HuH-7.5 (cell line): ENCODE data around the gene ARHGAP29.

Source experiments
- DNase-seq: peaks from one replicate; pipeline ENCODE4 v3.0.0; 2011; ENCODE audit warnings: low spot score

The ARHGAP29 gene

GRCh38 chr1:94259635-94260289, 22.4 kb upstream of the ARHGAP29 start:
- DNase-seq, result no peak

- peak; percentile 42 for DNase-seq
These were observed 21.5 kb upstream of the ARHGAP29 start for GRCh38 chr1:94258873-94259331.

- no peak for DNase-seq
These were observed 20.1 kb upstream of the ARHGAP29 start for GRCh38 chr1:94257444-94257843.

- DNase-seq, result no peak
These were observed 18.1 kb upstream of the ARHGAP29 start for GRCh38 chr1:94255476-94255875.

GRCh38 chr1:94254073-94254810, 16.9 kb upstream of the ARHGAP29 start:
- DNase-seq, result no peak

GRCh38 chr1:94253456-94254017, 16.2 kb upstream of the ARHGAP29 start:
- DNase-seq, result no peak

- DNase-seq, result no peak
These were observed 13.0 kb upstream of the ARHGAP29 start for GRCh38 chr1:94250341-94250740.

GRCh38 chr1:94248956-94249688, 11.7 kb upstream of the ARHGAP29 start:
- DNase-seq, result no peak

- DNase-seq, result peak; percentile 71
These were observed 10.0 kb upstream of the ARHGAP29 start for GRCh38 chr1:94247138-94248094.

- no peak for DNase-seq
These were observed 9.3 kb upstream of the ARHGAP29 start for GRCh38 chr1:94246692-94247137.

- no peak for DNase-seq
These were observed 8.5 kb upstream of the ARHGAP29 start for GRCh38 chr1:94245747-94246438.

- DNase-seq, result no peak
These were observed 7.4 kb upstream of the ARHGAP29 start for GRCh38 chr1:94244816-94245215.

GRCh38 chr1:94243665-94244064, 6.3 kb upstream of the ARHGAP29 start:
- no peak for DNase-seq

GRCh38 chr1:94240822-94241221, 3.4 kb upstream of the ARHGAP29 start:
- no peak for DNase-seq

- no peak for DNase-seq
These were observed 2.4 kb upstream of the ARHGAP29 start for GRCh38 chr1:94239796-94240195.

GRCh38 chr1:94239051-94239450, 1.7 kb upstream of the ARHGAP29 start:
- no peak for DNase-seq

- no peak for DNase-seq
These were observed 624 bp downstream of the ARHGAP29 start for GRCh38 chr1:94236630-94237290.

- no peak for DNase-seq
These were observed 1.3 kb downstream of the ARHGAP29 start for GRCh38 chr1:94236013-94236491.

- DNase-seq, result no peak
These were observed 2.0 kb downstream of the ARHGAP29 start for GRCh38 chr1:94235189-94236012.
